HepG2 (cell line): ENCODE data around the gene SGMS1. TPM values are rescaled to one million over a fixed set of nuclear protein-coding genes. Genes with fewer than 3 reads are reported as not detected.

ENCODE experiments used
- FLYWCH1 ChIP-seq: sonication (generic); formaldehyde crosslinking; IDR thresholded peaks from 2 replicates; pipeline ENCODE4 v1.8.1; 2023; ENCODE audit warnings: mild to moderate bottlenecking, missing genetic modification reagents
- HHEX ChIP-seq: IDR thresholded peaks from 2 replicates; pipeline ENCODE4 v1.6.1; 2016; ENCODE audit warnings: control low read depth
- HNRNPLL ChIP-seq: fragments of 200-400 bp; formaldehyde crosslinking; IDR thresholded peaks from 2 replicates; pipeline ENCODE4 v1.6.1; 2017; ENCODE audit warnings: mild to moderate bottlenecking, low read depth, low read length; ENCODE audit not compliant: poor library complexity, severe bottlenecking
- JUNB ChIP-seq: sonication (generic); formaldehyde crosslinking; IDR thresholded peaks from 2 replicates; pipeline ENCODE4 v1.8.0; 2022; ENCODE audit warnings: missing genetic modification reagents, mild to moderate bottlenecking, borderline replicate concordance
- KMT2B ChIP-seq: IDR thresholded peaks from 2 replicates; pipeline ENCODE4 v1.6.1; 2016; ENCODE audit warnings: missing genetic modification reagents, missing compliant biosample characterization
- NR2F1 ChIP-seq, 2 experiments: fragments of 450-650 bp in 1 of 2; formaldehyde crosslinking in 1 of 2; IDR thresholded peaks; 2 replicates each; pipeline versions ENCODE4 v1.5.0 to v1.6.1; 2016 to 2020; ENCODE audit warnings: mild to moderate bottlenecking in 1 of 2, missing compliant biosample characterization in 1 of 2, missing genetic modification reagents in 1 of 2, moderate library complexity in 1 of 2
- POLR2AphosphoS2 ChIP-seq: IDR thresholded peaks from 2 replicates; pipeline ENCODE4 v1.6.1; 2011; ENCODE audit warnings: low read depth, low read length, improper control_type of control experiment
- RFXAP ChIP-seq: sonication (generic); formaldehyde crosslinking; IDR thresholded peaks from 2 replicates; pipeline ENCODE4 v1.4.0; 2020; ENCODE audit warnings: missing genetic modification reagents, borderline replicate concordance
- RORA ChIP-seq: sonication (generic); formaldehyde crosslinking; IDR thresholded peaks from 2 replicates; pipeline ENCODE4 v1.5.0; 2020; ENCODE audit warnings: mild to moderate bottlenecking, missing genetic modification reagents, moderate library complexity
- SIN3A ChIP-seq: IDR thresholded peaks from 2 replicates; pipeline ENCODE4 v1.6.1; 2011; ENCODE audit warnings: low read depth, mild to moderate bottlenecking, control low read depth, low read length, borderline replicate concordance
- SRSF1 ChIP-seq: fragments of 200-400 bp; formaldehyde crosslinking; optimal IDR thresholded peaks from 2 replicates; pipeline ENCODE3; 2017; ENCODE audit warnings: mild to moderate bottlenecking, low read depth, low read length, moderate library complexity
- ZNF12 ChIP-seq: sonication (generic); formaldehyde crosslinking; IDR thresholded peaks from 2 replicates; pipeline ENCODE4 v1.5.0; 2020; ENCODE audit warnings: missing genetic modification reagents
- ZNF441 ChIP-seq: sonication (generic); formaldehyde crosslinking; IDR thresholded peaks from 2 replicates; pipeline ENCODE4 v1.7.0; 2021; ENCODE audit warnings: missing genetic modification reagents, borderline replicate concordance
- ZNF629 ChIP-seq: sonication (generic); formaldehyde crosslinking; conservative IDR thresholded peaks from 2 replicates; pipeline ENCODE4 v1.5.0; 2020; ENCODE audit warnings: missing genetic modification reagents
- ZNF768 ChIP-seq: sonication (generic); formaldehyde crosslinking; IDR thresholded peaks from 2 replicates; pipeline ENCODE4 v1.4.0; 2020; ENCODE audit warnings: missing genetic modification reagents
- ZSCAN9 ChIP-seq: IDR thresholded peaks from 2 replicates; pipeline ENCODE4 v1.6.1; 2016; ENCODE audit warnings: borderline replicate concordance
- polyA plus RNA-seq, 8 experiments: library from polyadenylated mRNA; depleted of rRNA in 3 of 8; stranded (reverse) in 7 of 8; unstranded in 1 of 8; fragments of >200 nt; fragmentation: Illumina TruSeq in 4 of 8; extraction: Trizol in 4 of 8; gene quantifications; 2 replicates each; pipeline versions ENCODE4 v1.2.1 to v1.2.3, GENCODE V29; 2011 to 2016; ENCODE audit warnings: low read depth in 4 of 8, missing spikeins in 1 of 8, mixed read lengths in 1 of 8; ENCODE audit not compliant: insufficient read depth in 1 of 8
- total RNA-seq, 5 experiments: library from RNA; depleted of rRNA; stranded (reverse); fragments of >200 nt; fragmentation: Illumina TruSeq; extraction: Trizol; gene quantifications; 2 replicates each; pipeline ENCODE4 v1.2.3, GENCODE V29; 2016; ENCODE audit warnings: low read depth in 1 of 5
- TF ChIP-seq, protein P1 (sequence below): sonication (generic); formaldehyde crosslinking; IDR thresholded peaks from 2 replicates; pipeline ENCODE4 v1.5.0; 2020; ENCODE audit warnings: missing genetic modification reagents
- TF ChIP-seq, protein P2 (sequence below): sonication (generic); formaldehyde crosslinking; IDR thresholded peaks from 2 replicates; pipeline ENCODE4 v1.5.0; 2020; ENCODE audit warnings: missing genetic modification reagents
- TF ChIP-seq, protein P3 (sequence below): IDR thresholded peaks from 2 replicates; pipeline ENCODE4 v1.6.1; 2016; ENCODE audit warnings: low read depth
- TF ChIP-seq, protein P4 (sequence below): IDR thresholded peaks from 2 replicates; pipeline ENCODE4 v1.6.1; 2016; ENCODE audit warnings: low read depth, missing genetic modification reagents, missing compliant biosample characterization

The SGMS1 gene
- total and polyA plus RNA-seq, 2 of the 13 experiments (the other 11 are each of a cell fraction or from before 2014, with no cell fraction given), result 6.5 to 15.1 TPM

DNA sequence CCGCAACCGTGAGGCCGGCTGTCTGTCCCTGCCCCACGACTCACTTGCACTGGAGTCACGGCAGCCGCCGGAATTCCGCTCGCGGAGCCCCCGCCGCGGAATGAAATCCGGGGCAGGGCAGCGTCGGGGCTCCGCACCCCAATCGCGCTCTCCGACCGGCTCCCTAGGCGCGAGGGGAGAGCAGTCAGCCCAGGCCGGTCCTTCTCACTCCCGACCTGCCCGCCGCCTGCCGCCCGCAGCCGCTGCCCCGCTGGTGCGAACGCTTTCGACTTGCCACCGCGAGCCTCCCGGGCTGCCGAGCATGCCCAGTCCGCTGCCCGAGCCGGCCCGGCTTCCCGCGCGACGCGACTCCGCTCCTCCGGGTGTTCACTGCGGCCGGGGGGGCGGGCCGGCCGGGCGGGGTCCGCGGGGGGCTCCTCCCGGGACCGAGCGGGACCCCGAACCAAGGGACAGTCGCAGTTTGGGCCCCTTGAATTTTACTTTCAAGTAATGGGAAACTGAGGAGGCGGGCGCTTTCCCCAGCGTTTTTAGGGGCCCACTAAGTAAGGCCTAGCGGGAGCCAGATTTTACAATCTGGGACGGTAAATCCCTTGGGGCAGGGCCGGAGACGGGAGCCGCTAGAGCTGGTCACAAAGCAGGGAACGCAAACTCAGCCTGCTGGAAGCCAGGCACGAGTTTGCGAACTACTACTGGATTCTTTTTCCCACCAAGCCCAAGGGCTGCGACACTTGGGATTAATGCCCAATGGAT lies at the start of gene SGMS1 (continued):
- TF ChIP-seq, protein P1, sequence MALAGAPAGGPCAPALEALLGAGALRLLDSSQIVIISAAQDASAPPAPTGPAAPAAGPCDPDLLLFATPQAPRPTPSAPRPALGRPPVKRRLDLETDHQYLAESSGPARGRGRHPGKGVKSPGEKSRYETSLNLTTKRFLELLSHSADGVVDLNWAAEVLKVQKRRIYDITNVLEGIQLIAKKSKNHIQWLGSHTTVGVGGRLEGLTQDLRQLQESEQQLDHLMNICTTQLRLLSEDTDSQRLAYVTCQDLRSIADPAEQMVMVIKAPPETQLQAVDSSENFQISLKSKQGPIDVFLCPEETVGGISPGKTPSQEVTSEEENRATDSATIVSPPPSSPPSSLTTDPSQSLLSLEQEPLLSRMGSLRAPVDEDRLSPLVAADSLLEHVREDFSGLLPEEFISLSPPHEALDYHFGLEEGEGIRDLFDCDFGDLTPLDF (CRISPR knock-in tag), result no peak; the same call in 1 of the 2 replicates
- TF ChIP-seq ZSCAN9 (CRISPR knock-in tag) (no peak), ZNF768 (CRISPR knock-in tag) (no peak), SIN3A (no peak; the same call in 1 of the 2 replicates), KMT2B (CRISPR knock-in tag) (0 out of 2 replicates have a peak, but pooled peaks have one; percentile 19), ZNF441 (no peak), RFXAP (CRISPR knock-in tag) (no peak), HNRNPLL (no peak), ZNF12 (0 out of 2 replicates have a peak, but pooled peaks have one; percentile 31), SRSF1 (no peak), ZNF629 (CRISPR knock-in tag) (no peak), JUNB (CRISPR knock-in tag) (no peak), HHEX (CRISPR knock-in tag) (no peak), POLR2AphosphoS2 (no peak), RORA (no peak), FLYWCH1 (CRISPR knock-in tag) (no peak), NR2F1 (CRISPR knock-in tag; IDR thresholded peaks at IDR 0.05) (no peak)
- TF ChIP-seq, protein P2, sequence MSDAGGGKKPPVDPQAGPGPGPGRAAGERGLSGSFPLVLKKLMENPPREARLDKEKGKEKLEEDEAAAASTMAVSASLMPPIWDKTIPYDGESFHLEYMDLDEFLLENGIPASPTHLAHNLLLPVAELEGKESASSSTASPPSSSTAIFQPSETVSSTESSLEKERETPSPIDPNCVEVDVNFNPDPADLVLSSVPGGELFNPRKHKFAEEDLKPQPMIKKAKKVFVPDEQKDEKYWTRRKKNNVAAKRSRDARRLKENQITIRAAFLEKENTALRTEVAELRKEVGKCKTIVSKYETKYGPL (CRISPR knock-in tag), result no peak
- TF ChIP-seq, protein P3, sequence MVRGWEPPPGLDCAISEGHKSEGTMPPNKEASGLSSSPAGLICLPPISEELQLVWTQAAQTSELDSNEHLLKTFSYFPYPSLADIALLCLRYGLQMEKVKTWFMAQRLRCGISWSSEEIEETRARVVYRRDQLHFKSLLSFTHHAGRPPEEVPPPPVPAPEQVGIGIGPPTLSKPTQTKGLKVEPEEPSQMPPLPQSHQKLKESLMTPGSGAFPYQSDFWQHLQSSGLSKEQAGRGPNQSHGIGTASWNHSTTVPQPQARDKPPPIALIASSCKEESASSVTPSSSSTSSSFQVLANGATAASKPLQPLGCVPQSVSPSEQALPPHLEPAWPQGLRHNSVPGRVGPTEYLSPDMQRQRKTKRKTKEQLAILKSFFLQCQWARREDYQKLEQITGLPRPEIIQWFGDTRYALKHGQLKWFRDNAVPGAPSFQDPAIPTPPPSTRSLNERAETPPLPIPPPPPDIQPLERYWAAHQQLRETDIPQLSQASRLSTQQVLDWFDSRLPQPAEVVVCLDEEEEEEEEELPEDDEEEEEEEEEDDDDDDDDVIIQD (CRISPR knock-in tag), result no peak
- TF ChIP-seq, protein P4, sequence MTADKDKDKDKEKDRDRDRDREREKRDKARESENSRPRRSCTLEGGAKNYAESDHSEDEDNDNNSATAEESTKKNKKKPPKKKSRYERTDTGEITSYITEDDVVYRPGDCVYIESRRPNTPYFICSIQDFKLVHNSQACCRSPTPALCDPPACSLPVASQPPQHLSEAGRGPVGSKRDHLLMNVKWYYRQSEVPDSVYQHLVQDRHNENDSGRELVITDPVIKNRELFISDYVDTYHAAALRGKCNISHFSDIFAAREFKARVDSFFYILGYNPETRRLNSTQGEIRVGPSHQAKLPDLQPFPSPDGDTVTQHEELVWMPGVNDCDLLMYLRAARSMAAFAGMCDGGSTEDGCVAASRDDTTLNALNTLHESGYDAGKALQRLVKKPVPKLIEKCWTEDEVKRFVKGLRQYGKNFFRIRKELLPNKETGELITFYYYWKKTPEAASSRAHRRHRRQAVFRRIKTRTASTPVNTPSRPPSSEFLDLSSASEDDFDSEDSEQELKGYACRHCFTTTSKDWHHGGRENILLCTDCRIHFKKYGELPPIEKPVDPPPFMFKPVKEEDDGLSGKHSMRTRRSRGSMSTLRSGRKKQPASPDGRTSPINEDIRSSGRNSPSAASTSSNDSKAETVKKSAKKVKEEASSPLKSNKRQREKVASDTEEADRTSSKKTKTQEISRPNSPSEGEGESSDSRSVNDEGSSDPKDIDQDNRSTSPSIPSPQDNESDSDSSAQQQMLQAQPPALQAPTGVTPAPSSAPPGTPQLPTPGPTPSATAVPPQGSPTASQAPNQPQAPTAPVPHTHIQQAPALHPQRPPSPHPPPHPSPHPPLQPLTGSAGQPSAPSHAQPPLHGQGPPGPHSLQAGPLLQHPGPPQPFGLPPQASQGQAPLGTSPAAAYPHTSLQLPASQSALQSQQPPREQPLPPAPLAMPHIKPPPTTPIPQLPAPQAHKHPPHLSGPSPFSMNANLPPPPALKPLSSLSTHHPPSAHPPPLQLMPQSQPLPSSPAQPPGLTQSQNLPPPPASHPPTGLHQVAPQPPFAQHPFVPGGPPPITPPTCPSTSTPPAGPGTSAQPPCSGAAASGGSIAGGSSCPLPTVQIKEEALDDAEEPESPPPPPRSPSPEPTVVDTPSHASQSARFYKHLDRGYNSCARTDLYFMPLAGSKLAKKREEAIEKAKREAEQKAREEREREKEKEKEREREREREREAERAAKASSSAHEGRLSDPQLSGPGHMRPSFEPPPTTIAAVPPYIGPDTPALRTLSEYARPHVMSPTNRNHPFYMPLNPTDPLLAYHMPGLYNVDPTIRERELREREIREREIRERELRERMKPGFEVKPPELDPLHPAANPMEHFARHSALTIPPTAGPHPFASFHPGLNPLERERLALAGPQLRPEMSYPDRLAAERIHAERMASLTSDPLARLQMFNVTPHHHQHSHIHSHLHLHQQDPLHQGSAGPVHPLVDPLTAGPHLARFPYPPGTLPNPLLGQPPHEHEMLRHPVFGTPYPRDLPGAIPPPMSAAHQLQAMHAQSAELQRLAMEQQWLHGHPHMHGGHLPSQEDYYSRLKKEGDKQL, result no peak
